PC-3 (cell line): Measurements from ENCODE around the gene ZNF627.
A peak's percentile ranks its signal among the peaks of the same experiment; 100 is the strongest.

Experiments used
- EZH2 ChIP-seq: fragments of 300-600 bp; sonication (generic); IDR thresholded peaks from one replicate; pipeline ENCODE4 v1.6.1; 2017; ENCODE audit warnings: antibody characterized with exemption, mild to moderate bottlenecking, low read length; ENCODE audit not compliant: unreplicated experiment
- TF ChIP-seq, protein P1 (sequence below): fragments of 300-600 bp; sonication (generic); conservative IDR thresholded peaks from 2 replicates; pipeline ENCODE4 v1.5.1; 2017; ENCODE audit warnings: antibody characterized with exemption, low read depth, mild to moderate bottlenecking, low read length

GRCh38 chr19:11558881-11559828 is 38.1 kb upstream of the ZNF627 start, which contains the start of gene ELOF1:
- TF ChIP-seq, protein P1, sequence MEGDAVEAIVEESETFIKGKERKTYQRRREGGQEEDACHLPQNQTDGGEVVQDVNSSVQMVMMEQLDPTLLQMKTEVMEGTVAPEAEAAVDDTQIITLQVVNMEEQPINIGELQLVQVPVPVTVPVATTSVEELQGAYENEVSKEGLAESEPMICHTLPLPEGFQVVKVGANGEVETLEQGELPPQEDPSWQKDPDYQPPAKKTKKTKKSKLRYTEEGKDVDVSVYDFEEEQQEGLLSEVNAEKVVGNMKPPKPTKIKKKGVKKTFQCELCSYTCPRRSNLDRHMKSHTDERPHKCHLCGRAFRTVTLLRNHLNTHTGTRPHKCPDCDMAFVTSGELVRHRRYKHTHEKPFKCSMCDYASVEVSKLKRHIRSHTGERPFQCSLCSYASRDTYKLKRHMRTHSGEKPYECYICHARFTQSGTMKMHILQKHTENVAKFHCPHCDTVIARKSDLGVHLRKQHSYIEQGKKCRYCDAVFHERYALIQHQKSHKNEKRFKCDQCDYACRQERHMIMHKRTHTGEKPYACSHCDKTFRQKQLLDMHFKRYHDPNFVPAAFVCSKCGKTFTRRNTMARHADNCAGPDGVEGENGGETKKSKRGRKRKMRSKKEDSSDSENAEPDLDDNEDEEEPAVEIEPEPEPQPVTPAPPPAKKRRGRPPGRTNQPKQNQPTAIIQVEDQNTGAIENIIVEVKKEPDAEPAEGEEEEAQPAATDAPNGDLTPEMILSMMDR, result peak; percentile 43; the same call in 1 of the 2 replicates
- TF ChIP-seq EZH2, result no peak
